GM19397 (cell line): Measurements from ENCODE around the gene AKAP13.

ENCODE experiments used
- ATAC-seq: cut with Tn5 transposase; IDR thresholded peaks from one replicate; pipeline ENCODE4 v1.9.1; 2021; ENCODE audit warnings: mild to moderate bottlenecking, moderate library complexity; ENCODE audit not compliant: unreplicated experiment

The AKAP13 gene

GRCh38 chr15:85718981-85719380 lies 338.6 kb downstream of the AKAP13 start:
- no peak for ATAC-seq

- no peak for ATAC-seq
Observed at GRCh38 chr15:85722374-85723152, 342.2 kb downstream of the AKAP13 start.

DNA sequence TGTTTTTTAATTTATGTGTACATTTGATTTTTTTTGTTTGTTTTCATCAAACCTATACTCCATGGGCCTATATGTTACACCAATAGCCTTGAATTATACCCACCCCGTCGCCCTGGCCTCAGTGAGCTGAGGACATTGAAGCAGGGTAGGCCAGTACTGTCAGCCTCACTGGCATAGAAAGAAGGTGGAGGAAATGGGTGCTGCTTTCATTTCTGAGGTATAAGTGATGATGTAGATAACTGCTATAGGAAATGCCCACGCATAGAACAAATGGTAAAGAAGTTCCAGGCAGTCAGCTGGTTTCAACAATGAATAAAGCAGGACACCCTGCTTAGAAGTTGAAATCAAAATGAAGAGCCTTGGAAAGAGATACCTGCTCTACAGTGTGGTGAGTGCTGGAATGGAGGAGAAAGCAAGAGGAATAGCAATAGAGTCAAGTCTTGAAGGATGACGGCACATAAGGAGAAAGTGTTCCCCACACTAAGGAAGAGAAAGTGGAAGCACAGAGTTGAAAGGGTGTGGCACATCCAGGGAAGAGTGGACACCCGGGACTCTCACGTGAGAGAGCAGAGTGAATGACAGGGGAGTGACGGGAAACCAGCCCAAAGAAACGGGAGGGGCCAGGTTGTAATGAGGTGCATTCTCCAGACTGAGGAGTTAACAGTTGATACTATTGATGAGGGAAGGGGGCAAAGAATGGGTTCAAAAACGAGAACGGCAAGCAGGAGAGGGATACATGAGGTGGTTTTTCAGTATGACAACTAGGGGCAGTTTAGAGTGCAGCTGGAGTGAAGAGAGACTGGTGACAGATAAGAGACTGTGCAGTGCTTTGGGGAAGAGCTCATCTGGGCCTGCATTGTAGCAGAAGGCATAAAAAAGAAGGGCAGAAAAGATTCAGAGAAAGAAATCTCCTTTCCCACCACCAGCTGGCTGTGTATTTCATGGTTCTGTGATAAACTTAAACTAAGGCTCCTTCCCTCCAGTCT lies 343.9 kb downstream of the AKAP13 start:
- no peak for ATAC-seq

- no peak for ATAC-seq
Observed at GRCh38 chr15:85725019-85725418, 344.6 kb downstream of the AKAP13 start.

GRCh38 chr15:85725564-85725963 lies 345.2 kb downstream of the AKAP13 start:
- ATAC-seq: no peak

DNA sequence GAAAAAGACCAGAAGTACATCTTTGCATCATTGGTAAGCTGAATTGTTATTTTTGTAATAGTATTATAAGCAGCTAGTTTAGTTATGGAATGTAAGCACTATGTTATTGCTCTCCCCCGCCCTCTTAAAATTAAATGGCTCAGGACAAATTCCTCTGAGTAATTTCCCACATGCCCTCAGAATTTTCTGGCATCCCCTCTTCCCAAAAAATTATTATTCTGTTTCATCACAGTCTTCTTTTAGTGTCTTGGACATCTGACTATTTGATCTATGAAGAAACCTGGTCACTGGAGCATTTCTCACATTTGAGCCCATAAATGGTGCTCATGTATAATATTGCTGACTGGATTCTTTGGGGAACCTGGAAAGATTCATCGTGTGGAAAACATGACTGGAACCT lies 346.1 kb downstream of the AKAP13 start:
- no peak for ATAC-seq

DNA sequence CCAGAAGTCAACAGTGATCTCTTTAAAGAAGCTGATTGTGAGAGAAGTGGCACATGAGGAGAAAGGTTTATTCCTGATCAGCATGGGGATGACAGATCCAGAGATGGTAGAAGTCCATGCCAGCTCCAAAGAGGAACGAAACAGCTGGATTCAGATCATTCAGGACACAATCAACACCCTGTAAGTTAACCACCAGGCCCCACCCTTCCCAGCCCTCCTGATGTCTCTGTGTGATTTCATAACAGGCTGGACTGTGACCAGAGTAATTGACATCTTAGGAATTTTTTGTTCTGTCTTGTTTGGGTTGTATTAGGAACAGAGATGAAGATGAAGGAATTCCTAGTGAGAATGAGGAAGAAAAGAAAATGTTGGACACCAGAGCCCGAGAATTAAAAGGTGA lies 346.7 kb downstream of the AKAP13 start:
- no peak for ATAC-seq

- ATAC-seq: peak; percentile 72
Observed at GRCh38 chr15:85730001-85730820, 349.8 kb downstream of the AKAP13 start.

GRCh38 chr15:85733416-85733815 lies 353.0 kb downstream of the AKAP13 start:
- ATAC-seq: no peak

- ATAC-seq: no peak
Observed at GRCh38 chr15:85737061-85737460, 356.7 kb downstream of the AKAP13 start.

GRCh38 chr15:85741021-85741421 lies 360.6 kb downstream of the AKAP13 start:
- ATAC-seq: no peak

- no peak for ATAC-seq
Observed at GRCh38 chr15:85741662-85742061, 361.3 kb downstream of the AKAP13 start.

DNA sequence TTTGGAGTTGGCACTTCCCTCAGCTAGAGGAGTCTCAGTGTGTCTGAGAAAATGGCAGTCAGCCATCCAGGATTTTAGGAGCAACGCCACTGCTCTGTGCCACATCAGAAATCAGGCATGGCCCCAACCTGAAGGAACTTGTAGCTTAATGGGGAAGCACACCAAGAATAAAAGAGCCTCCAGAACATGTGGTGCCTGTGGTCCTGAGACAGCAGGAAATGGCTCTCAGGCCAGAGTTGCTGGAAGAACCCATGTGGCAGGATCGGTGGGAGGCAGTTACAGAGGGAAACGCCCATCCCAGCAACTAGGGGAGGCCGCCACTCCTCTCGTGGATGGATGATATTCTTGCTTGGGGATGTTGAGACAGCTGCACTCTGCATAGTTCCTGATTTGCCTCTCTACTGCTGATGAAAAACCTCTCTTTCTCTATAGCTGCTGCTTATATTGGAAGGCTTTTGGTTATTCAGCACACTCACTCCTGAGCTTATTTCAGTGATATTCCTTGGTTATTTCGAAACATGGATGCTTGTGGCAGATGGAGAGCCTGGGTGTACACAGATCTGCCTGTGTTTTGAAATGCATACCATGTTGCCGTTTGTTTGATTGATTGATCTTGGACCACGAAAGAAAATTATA lies 361.9 kb downstream of the AKAP13 start:
- no peak for ATAC-seq

DNA sequence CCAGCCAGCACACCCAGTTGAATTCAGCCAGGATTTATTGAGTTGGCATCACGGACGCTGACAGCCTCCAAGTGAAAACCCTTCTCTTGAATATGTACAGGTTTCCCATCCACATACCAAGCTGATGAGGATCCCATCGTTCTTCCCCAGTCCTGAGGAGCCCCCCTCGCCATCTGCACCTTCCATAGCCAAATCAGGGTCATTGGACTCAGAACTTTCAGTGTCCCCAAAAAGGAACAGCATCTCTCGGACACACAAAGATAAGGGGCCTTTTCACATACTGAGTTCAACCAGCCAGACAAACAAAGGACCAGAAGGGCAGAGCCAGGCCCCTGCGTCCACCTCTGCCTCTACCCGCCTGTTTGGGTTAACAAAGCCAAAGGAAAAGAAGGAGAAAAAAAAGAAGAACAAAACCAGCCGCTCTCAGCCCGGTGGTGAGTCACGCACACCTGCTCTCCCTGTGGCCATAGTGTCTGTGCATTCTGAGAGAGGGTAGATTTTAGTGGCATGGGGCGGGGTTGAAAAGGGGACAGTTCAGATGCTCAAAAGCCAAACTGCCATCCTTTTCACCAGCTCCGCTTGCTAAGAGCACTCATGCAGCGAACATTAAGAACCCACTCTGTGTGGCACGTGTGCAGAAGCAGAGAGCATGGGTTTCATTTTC lies 363.1 kb downstream of the AKAP13 start:
- ATAC-seq: no peak

DNA sequence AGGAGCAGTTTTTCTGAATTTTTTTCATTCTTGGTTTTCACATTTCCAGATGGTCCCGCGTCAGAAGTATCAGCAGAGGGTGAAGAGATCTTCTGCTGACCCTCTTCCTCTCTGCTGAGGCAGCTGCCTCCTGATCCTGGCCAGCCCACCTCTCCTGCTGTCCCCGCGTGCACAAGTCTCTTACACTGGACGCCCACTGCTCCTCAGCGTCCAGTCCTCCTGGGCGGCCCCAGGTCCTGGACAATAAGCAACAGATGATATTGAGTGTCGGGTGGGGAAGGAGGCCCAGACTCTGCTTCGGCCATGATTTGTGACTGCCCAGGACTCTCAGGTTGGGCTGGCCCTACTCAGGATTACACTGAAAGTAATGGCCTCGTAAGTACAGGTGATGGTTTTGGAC lies 364.2 kb downstream of the AKAP13 start:
- no peak for ATAC-seq

DNA sequence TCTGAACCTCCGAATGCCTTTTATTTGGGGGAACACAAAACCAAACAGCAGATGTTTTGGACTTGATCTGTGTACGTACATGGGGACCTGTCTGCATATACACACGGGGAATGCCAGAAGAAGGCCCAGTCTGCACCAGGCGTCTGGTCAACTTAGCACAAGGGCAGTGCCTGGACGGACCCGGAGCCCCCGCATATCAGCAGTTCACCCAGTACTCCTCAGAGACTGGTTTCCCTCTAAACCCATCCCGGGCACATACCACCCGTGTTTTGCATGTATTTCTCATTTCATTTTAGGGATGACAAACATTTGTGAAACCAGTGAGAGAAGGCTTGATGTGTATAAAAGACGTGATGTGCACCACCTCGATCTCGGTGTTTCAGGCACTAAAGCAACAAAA lies 364.6 kb downstream of the AKAP13 start:
- no peak for ATAC-seq

GRCh38 chr15:85745525-85746150 lies 365.2 kb downstream of the AKAP13 start:
- ATAC-seq: no peak

DNA sequence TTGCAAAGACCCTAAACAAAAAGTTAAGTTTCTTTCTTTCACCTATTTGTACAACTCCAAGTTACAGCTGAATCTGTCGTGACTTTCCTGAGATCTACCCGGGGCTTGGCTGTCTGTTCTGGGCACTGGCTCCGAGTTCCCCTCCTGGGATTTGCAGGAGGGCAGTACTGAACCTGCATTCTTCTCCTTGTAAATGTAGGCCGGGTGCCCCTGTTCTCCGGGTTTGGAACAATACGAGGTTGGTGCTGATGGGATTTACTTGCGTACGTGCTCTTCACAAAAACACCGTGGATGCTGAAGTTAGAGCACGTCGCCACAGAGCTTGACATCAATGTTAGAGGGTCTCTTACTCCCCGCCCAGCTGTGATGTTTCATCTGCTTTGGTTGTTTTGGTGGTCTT lies 366.2 kb downstream of the AKAP13 start:
- no peak for ATAC-seq

- no peak for ATAC-seq
Observed at GRCh38 chr15:85748176-85748575, 367.8 kb downstream of the AKAP13 start.

DNA sequence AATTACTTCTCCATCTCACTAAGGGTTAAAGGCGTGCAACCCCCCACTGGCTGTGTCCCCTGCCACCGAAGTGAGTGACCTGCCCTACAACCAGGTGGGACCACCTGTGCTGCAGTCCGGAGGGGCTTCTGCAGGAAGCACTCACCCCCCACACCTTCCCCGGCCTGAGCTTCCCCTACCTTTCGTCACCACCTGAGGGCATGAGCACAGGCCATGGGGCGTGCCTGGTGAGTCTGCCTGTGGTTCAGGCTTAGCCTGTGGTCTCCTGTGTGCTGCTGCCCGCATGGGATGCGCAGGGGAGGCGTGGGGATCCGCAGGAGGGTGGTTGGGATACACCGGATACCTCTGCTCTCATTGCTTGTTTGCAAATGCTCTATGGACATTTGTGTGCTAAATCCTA lies 368.3 kb downstream of the AKAP13 start:
- ATAC-seq: no peak
